ENCODE results near the gene AGAP1.

AGAP1 gene

GRCh38 chr2:235722869-235723268, 229.0 kb downstream of the AGAP1 start:
- no peak for TF ChIP-seq REST (IDR thresholded peaks at IDR 0.05; ENCODE audit: insufficient read depth in 1 of 2, low read depth in 2 of 2, low read length in 2 of 2)
- no peak for TF ChIP-seq SIN3A (IDR thresholded peaks at IDR 0.05; ENCODE audit: borderline replicate concordance, insufficient read depth, low read length)
- no peak for TF ChIP-seq POLR2AphosphoS5 (IDR thresholded peaks at IDR 0.05; ENCODE audit: low read depth, low read length)
- no peak for TF ChIP-seq FOXP2 (optimal IDR thresholded peaks at IDR 0.05; ENCODE audit: borderline replicate concordance, extremely low read depth, extremely low read length, insufficient read depth)
- TF ChIP-seq TAF1 (IDR thresholded peaks at IDR 0.05; ENCODE audit: borderline replicate concordance, insufficient read depth, low read length): no peak

- TF ChIP-seq REST (IDR thresholded peaks at IDR 0.05; ENCODE audit: insufficient read depth in 1 of 2, low read depth in 2 of 2, low read length in 2 of 2): no peak
- TF ChIP-seq POLR2AphosphoS5 (IDR thresholded peaks at IDR 0.05; ENCODE audit: low read depth, low read length): no peak
- TF ChIP-seq TAF1 (IDR thresholded peaks at IDR 0.05; ENCODE audit: borderline replicate concordance, insufficient read depth, low read length): no peak
- TF ChIP-seq SIN3A (IDR thresholded peaks at IDR 0.05; ENCODE audit: borderline replicate concordance, insufficient read depth, low read length): no peak
- TF ChIP-seq FOXP2 (optimal IDR thresholded peaks at IDR 0.05; ENCODE audit: borderline replicate concordance, extremely low read depth, extremely low read length, insufficient read depth): no peak
These were observed 229.5 kb downstream of the AGAP1 start for GRCh38 chr2:235723371-235723770.

- no peak for TF ChIP-seq REST (IDR thresholded peaks at IDR 0.05; ENCODE audit: insufficient read depth in 1 of 2, low read depth in 2 of 2, low read length in 2 of 2)
- no peak for TF ChIP-seq SIN3A (IDR thresholded peaks at IDR 0.05; ENCODE audit: borderline replicate concordance, insufficient read depth, low read length)
These were observed 230.1 kb downstream of the AGAP1 start for GRCh38 chr2:235723811-235724465.

GRCh38 chr2:235725016-235725489, 231.2 kb downstream of the AGAP1 start:
- TF ChIP-seq FOXP2 (optimal IDR thresholded peaks at IDR 0.05; ENCODE audit: borderline replicate concordance, extremely low read depth, extremely low read length, insufficient read depth): no peak
- no peak for TF ChIP-seq TAF1 (IDR thresholded peaks at IDR 0.05; ENCODE audit: borderline replicate concordance, insufficient read depth, low read length)
- TF ChIP-seq SIN3A (IDR thresholded peaks at IDR 0.05; ENCODE audit: borderline replicate concordance, insufficient read depth, low read length): no peak
- TF ChIP-seq POLR2AphosphoS5 (IDR thresholded peaks at IDR 0.05; ENCODE audit: low read depth, low read length): no peak
- TF ChIP-seq REST (IDR thresholded peaks at IDR 0.05; ENCODE audit: insufficient read depth in 1 of 2, low read depth in 2 of 2, low read length in 2 of 2): no peak

- TF ChIP-seq SIN3A (IDR thresholded peaks at IDR 0.05; ENCODE audit: borderline replicate concordance, insufficient read depth, low read length) (no peak), FOXP2 (optimal IDR thresholded peaks at IDR 0.05; ENCODE audit: borderline replicate concordance, extremely low read depth, extremely low read length, insufficient read depth) (no peak), REST (IDR thresholded peaks at IDR 0.05; ENCODE audit: insufficient read depth in 1 of 2, low read depth in 2 of 2, low read length in 2 of 2) (no peak), TAF1 (IDR thresholded peaks at IDR 0.05; ENCODE audit: borderline replicate concordance, insufficient read depth, low read length) (no peak)
These were observed 232.0 kb downstream of the AGAP1 start for GRCh38 chr2:235725841-235726240.
